Measurements from ENCODE around the gene CCDC88B.

The CCDC88B gene

GRCh38 chr11:64339754-64340408 lies at the start of gene CCDC88B:
Gene CCDC88B, plus strand, starts transcription at chr11:64340204. Its CDS starts 63 bp downstream, at chr11:64340267.
- no peak for DNase-seq

- no peak for DNase-seq
Measured at GRCh38 chr11:64290352-64291261, 49.4 kb upstream of the CCDC88B start.

GRCh38 chr11:64291262-64291751 lies 48.7 kb upstream of the CCDC88B start, which contains the start of gene KCNK4:
Gene KCNK4, plus strand, starts transcription at chr11:64291302. Its CDS starts 1,717 bp downstream, at chr11:64293019.
- no peak for DNase-seq

DNA sequence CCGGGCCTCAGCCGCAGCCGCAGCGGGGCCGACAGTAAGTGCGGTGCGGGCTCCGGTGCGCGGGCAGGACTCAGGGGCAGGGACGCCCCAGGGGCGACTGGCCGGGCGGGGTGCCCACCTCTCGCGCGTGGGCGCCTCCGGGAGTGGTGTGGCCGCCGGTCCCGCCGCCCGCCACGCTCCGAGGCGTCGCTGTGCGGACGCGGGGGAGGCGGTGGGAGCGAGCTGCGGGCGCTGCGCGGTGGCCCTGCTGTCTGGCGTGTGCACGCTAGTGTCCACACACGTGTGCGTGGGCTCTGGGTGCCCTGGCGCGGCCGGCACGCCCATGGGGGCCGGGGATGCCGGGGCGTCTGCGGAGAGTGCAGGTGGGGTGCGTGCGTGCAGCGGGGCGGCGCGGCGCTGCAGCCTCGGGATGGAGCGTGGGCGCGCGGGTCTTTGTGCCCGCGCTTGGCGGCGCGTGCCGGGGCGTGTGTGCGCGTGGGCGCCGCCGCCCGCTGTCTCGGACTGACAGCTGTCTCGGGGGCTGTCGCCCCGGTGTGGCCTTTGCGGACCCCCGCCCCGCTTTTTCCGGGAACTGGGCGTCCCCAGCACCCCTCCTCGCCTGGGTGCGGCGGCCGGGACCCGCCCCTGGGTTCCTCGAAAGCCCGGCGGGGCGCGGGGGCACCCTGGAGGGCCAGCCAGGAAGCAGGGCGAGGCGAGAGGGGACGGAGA lies 48.1 kb upstream of the CCDC88B start:
- DNase-seq: no peak

- DNase-seq: no peak
Measured at GRCh38 chr11:64292460-64293254, 47.3 kb upstream of the CCDC88B start.

DNA sequence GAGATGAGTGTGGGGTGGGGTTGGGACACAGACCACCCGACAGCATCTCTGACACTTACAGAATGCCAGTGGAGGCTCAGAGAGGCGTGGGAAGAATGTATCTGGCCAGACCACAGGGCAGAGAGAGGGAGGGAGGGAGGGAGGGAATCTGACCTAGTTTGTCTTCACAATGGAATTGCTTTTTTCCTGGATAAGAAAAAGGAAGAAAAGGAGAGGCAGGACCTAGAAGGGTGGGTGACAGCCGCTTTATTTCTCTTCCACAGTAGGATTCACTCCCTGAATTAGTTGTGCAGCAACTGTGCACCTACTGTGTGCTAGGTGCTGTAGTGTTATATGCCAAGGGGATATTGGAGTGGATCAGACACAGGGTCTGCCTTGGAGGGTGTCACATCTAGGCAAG lies 45.2 kb upstream of the CCDC88B start:
- DNase-seq: no peak

DNA sequence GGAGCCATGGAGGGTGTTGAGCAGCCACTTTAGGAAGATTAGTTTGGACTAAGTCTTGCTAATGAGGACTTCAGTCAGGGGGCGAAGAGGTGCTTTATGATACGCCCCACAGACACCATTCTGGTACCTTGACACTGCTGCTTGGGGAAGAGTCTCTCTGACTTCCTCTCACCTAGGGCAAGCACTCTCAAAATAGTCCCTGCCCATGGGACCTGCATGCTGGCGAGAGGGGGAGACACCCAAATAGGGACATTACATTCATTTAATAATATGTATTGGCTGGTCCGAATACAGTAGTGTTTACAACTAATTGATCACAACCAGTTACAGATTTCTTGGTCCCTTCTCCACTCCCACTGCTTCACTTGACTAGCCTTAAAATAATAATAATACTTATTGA lies 44.2 kb upstream of the CCDC88B start:
- DNase-seq: no peak

GRCh38 chr11:64296236-64296635 lies 43.8 kb upstream of the CCDC88B start:
- DNase-seq: no peak

DNA sequence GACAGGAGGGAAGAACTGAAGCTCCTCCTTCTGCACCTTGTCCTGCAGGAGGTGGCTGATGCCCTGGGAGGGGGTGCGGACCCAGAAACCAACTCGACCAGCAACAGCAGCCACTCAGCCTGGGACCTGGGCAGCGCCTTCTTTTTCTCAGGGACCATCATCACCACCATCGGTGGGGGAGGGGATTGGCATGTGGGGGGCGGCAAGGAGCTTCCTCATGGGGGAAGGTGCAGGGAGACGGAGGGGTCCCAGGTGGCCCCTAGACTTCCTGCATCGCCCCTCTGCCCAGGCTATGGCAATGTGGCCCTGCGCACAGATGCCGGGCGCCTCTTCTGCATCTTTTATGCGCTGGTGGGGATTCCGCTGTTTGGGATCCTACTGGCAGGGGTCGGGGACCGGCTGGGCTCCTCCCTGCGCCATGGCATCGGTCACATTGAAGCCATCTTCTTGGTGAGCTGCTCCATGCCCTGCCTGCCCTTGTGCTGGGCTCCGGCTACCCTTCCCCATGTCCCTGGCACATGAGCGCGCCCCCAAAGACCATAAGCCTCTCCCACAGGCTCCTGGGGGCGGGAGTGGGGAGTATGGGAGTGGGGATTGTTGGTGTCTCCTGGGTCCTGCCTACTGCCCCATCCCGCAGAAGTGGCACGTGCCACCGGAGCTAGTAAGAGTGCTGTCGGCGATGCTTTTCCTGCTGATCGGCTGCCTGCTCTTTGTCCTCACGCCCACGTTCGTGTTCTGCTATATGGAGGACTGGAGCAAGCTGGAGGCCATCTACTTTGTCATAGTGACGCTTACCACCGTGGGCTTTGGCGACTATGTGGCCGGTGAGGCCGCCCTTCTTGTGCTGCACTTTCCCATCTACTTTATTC lies 42.9 kb upstream of the CCDC88B start:
- no peak for DNase-seq

DNA sequence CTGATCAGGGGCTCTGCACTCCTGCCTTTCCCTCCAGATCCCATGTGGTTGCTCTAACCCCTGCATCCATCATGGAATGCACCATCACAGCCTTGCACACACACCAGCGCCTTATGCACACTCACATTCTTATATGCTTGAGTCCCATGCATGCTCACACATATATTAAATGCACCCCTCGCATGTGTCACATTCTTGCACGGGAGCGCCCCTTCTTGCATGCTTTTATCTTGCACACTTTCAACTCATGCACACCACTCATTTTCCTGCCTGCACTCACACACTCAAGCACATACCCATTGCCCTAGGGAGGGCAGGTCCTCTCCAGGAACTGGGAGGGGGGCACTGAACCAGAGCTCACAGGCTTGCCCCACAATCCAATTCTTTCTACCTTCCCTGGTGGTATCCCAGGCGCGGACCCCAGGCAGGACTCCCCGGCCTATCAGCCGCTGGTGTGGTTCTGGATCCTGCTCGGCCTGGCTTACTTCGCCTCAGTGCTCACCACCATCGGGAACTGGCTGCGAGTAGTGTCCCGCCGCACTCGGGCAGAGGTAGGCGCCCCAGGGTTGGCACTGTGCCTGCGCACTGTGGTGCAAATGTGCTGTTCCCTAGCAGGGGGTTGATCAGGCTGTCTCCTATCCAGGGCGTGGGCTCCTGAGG lies 42.2 kb upstream of the CCDC88B start:
- no peak for DNase-seq

GRCh38 chr11:64298966-64299846 lies 40.8 kb upstream of the CCDC88B start:
- DNase-seq: peak; percentile 78

GRCh38 chr11:64299847-64300648 lies 40.0 kb upstream of the CCDC88B start, which contains the start of gene CATSPERZ:
Gene CATSPERZ, plus strand, starts transcription at chr11:64300358. Its CDS starts 53 bp downstream, at chr11:64300411.
- no peak for DNase-seq

- DNase-seq: no peak
Measured at GRCh38 chr11:64303109-64304031, 36.6 kb upstream of the CCDC88B start.

GRCh38 chr11:64304032-64304315 lies 36.0 kb upstream of the CCDC88B start:
- DNase-seq: no peak

GRCh38 chr11:64304316-64305072 lies 35.5 kb upstream of the CCDC88B start:
- peak; percentile 90 for DNase-seq

DNA sequence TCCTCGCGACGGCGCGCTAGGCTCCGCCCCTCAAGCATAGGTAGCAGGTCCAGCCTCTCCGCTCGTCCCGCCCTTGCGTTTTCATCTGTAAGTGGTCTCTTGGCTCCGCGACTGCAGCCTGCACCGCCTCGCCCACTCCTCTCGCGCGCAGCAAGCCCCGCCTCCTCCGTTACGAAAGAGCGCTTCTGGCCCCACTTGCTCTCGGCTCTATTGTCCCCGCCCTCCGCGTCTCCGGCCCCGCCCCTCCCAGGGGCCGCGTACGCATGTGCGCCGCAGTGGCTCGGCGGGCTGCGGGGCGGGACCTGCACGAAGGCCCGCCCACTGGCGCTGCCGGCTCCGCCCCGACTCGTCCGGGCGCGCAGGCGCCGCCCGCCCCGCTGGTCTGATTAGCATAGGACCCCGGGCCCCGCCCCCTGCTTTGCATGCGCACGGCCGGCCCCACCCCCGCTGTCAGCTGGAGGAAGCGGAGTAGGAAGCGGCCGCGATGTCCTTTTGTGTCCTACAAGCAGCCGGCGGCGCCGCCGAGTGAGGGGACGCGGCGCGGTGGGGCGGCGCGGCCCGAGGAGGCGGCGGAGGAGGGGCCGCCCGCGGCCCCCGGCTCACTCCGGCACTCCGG lies 34.8 kb upstream of the CCDC88B start, which contains the start of gene ESRRA:
ESRRA (plus strand) TSS at position 450 of the 616 bp plus-strand sequence. CDS start 1,656 bp downstream, outside the sequence.
- DNase-seq: peak; percentile 99
